ENCODE results near the gene ACSF2.

ACSF2 gene

DNA sequence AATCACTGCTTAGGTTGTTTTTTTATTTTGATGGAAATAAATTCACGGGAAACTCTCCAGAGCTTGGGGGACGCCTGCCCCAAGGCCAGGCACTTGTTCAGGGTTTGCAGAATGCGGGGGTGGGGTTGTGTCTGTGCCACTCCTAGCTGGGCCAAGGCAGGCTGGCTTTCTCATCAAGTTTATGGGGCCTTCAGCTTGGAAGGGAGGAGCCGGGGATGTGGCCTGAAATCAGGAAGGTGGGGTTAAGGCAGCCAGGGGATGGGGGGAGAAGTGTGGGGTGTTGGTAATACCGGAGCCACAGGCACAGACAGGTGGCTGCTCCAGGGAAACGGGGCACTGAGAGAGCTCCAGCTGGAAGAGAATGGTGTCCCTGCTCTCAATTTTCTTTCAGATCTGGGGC lies 44.4 kb downstream of the ACSF2 start:
- ATAC-seq, result no peak
- TF ChIP-seq TCF4 (CRISPR knock-in tag; IDR thresholded peaks at IDR 0.05; ENCODE audit: borderline replicate concordance), result no peak
- TF ChIP-seq SNAI2 (CRISPR knock-in tag; IDR thresholded peaks at IDR 0.05), result no peak
- no peak for TF ChIP-seq RARB (CRISPR knock-in tag; IDR thresholded peaks at IDR 0.05)
- TF ChIP-seq ZNF8 (CRISPR knock-in tag; IDR thresholded peaks at IDR 0.05), result no peak
- TF ChIP-seq ZFP30 (CRISPR knock-in tag; IDR thresholded peaks at IDR 0.05), result no peak
- TF ChIP-seq ZNF565 (CRISPR knock-in tag; conservative IDR thresholded peaks at IDR 0.05; ENCODE audit: low read depth), result no peak
- no peak for TF ChIP-seq ESRRG (CRISPR knock-in tag; IDR thresholded peaks at IDR 0.05)
- TF ChIP-seq, protein P1, sequence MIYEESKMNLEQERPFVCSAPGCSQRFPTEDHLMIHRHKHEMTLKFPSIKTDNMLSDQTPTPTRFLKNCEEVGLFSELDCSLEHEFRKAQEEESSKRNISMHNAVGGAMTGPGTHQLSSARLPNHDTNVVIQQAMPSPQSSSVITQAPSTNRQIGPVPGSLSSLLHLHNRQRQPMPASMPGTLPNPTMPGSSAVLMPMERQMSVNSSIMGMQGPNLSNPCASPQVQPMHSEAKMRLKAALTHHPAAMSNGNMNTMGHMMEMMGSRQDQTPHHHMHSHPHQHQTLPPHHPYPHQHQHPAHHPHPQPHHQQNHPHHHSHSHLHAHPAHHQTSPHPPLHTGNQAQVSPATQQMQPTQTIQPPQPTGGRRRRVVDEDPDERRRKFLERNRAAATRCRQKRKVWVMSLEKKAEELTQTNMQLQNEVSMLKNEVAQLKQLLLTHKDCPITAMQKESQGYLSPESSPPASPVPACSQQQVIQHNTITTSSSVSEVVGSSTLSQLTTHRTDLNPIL (CRISPR knock-in tag; IDR thresholded peaks at IDR 0.05; ENCODE audit: low read depth), result no peak
- no peak for TF ChIP-seq ISL1 (CRISPR knock-in tag; IDR thresholded peaks at IDR 0.05)
- no peak for TF ChIP-seq OSR1 (CRISPR knock-in tag; IDR thresholded peaks at IDR 0.05)
- TF ChIP-seq CSDC2 (CRISPR knock-in tag; IDR thresholded peaks at IDR 0.05), result no peak
- TF ChIP-seq, protein P2, sequence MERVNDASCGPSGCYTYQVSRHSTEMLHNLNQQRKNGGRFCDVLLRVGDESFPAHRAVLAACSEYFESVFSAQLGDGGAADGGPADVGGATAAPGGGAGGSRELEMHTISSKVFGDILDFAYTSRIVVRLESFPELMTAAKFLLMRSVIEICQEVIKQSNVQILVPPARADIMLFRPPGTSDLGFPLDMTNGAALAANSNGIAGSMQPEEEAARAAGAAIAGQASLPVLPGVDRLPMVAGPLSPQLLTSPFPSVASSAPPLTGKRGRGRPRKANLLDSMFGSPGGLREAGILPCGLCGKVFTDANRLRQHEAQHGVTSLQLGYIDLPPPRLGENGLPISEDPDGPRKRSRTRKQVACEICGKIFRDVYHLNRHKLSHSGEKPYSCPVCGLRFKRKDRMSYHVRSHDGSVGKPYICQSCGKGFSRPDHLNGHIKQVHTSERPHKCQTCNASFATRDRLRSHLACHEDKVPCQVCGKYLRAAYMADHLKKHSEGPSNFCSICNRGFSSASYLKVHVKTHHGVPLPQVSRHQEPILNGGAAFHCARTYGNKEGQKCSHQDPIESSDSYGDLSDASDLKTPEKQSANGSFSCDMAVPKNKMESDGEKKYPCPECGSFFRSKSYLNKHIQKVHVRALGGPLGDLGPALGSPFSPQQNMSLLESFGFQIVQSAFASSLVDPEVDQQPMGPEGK (CRISPR knock-in tag; IDR thresholded peaks at IDR 0.05; ENCODE audit: borderline replicate concordance), result no peak
- TF ChIP-seq, protein P3, sequence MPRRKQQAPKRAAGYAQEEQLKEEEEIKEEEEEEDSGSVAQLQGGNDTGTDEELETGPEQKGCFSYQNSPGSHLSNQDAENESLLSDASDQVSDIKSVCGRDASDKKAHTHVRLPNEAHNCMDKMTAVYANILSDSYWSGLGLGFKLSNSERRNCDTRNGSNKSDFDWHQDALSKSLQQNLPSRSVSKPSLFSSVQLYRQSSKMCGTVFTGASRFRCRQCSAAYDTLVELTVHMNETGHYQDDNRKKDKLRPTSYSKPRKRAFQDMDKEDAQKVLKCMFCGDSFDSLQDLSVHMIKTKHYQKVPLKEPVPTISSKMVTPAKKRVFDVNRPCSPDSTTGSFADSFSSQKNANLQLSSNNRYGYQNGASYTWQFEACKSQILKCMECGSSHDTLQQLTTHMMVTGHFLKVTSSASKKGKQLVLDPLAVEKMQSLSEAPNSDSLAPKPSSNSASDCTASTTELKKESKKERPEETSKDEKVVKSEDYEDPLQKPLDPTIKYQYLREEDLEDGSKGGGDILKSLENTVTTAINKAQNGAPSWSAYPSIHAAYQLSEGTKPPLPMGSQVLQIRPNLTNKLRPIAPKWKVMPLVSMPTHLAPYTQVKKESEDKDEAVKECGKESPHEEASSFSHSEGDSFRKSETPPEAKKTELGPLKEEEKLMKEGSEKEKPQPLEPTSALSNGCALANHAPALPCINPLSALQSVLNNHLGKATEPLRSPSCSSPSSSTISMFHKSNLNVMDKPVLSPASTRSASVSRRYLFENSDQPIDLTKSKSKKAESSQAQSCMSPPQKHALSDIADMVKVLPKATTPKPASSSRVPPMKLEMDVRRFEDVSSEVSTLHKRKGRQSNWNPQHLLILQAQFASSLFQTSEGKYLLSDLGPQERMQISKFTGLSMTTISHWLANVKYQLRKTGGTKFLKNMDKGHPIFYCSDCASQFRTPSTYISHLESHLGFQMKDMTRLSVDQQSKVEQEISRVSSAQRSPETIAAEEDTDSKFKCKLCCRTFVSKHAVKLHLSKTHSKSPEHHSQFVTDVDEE (CRISPR knock-in tag; IDR thresholded peaks at IDR 0.05), result no peak

DNA sequence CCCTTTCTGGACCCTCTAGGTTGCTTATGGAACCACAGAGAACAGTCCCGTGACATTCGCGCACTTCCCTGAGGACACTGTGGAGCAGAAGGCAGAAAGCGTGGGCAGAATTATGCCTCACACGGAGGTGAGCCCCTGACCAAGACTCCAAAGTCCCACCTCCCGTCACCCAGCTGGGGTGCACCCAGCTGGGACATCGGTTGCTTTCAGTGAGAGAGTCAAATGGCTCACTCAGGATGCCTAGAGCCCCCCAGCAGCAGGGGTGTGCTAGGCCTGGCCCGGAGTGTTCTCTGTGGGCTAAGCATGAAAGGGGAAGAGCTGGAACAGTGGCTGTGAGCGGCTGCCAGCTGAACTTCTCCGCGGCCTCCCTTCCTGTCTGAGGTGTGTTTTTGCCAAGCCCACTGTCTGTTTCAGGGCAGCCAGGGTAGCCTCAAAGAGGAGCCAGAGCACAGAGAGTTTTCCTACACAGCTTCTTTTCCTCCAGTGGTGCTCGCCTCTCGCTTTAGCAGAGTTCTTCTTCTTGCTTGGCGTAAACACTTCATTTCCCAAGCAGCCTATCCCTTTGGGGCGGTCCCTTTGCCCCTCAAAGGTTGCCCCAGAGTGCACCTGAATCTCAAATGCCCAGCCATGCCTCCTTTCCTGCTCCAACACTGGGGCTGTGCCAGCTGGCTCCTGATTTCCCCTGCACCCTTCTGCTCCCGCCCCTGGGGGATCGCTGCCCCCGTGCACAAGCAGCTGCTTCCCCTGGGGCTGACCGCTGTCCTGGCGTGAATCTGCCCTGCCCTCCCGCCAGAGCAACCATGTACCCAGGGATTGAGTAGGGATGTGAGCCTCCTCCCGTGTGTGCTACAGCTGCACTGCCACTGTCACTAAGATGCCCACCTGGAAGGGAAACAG lies 45.2 kb downstream of the ACSF2 start:
- TF ChIP-seq TCF4 (CRISPR knock-in tag; IDR thresholded peaks at IDR 0.05; ENCODE audit: borderline replicate concordance) (no peak), GLIS3 (CRISPR knock-in tag; IDR thresholded peaks at IDR 0.05) (no peak), OSR1 (CRISPR knock-in tag; IDR thresholded peaks at IDR 0.05) (no peak), PPARA (CRISPR knock-in tag; IDR thresholded peaks at IDR 0.05; ENCODE audit: borderline replicate concordance) (no peak), ZNF565 (CRISPR knock-in tag; conservative IDR thresholded peaks at IDR 0.05; ENCODE audit: low read depth) (no peak), BACH2 (CRISPR knock-in tag; IDR thresholded peaks at IDR 0.05; ENCODE audit: borderline replicate concordance) (no peak), ZFP30 (CRISPR knock-in tag; IDR thresholded peaks at IDR 0.05) (no peak), SNAI2 (CRISPR knock-in tag; IDR thresholded peaks at IDR 0.05) (no peak), ZC3H10 (CRISPR knock-in tag; IDR thresholded peaks at IDR 0.05) (no peak), ZNF8 (CRISPR knock-in tag; IDR thresholded peaks at IDR 0.05) (no peak), ZNF70 (CRISPR knock-in tag; IDR thresholded peaks at IDR 0.05) (no peak), ZFP3 (CRISPR knock-in tag; IDR thresholded peaks at IDR 0.05) (no peak), ISL1 (CRISPR knock-in tag; IDR thresholded peaks at IDR 0.05) (no peak), RARB (CRISPR knock-in tag; IDR thresholded peaks at IDR 0.05) (no peak), ARNTL (CRISPR knock-in tag; IDR thresholded peaks at IDR 0.05; ENCODE audit: borderline replicate concordance, low read depth) (no peak)
- TF ChIP-seq, protein P2 (CRISPR knock-in tag; IDR thresholded peaks at IDR 0.05; ENCODE audit: borderline replicate concordance), result no peak
- TF ChIP-seq, protein P4, sequence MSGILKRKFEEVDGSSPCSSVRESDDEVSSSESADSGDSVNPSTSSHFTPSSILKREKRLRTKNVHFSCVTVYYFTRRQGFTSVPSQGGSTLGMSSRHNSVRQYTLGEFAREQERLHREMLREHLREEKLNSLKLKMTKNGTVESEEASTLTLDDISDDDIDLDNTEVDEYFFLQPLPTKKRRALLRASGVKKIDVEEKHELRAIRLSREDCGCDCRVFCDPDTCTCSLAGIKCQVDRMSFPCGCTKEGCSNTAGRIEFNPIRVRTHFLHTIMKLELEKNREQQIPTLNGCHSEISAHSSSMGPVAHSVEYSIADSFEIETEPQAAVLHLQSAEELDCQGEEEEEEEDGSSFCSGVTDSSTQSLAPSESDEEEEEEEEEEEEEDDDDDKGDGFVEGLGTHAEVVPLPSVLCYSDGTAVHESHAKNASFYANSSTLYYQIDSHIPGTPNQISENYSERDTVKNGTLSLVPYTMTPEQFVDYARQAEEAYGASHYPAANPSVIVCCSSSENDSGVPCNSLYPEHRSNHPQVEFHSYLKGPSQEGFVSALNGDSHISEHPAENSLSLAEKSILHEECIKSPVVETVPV (CRISPR knock-in tag; IDR thresholded peaks at IDR 0.05), result no peak
- TF ChIP-seq, protein P1 (CRISPR knock-in tag; IDR thresholded peaks at IDR 0.05; ENCODE audit: low read depth), result no peak
- ATAC-seq, result no peak

Data from SK-N-SH treated with all-trans-retinoic acid at 6 μM for 48 hours (cell line).